GM12874 (cell line): Measurements from ENCODE around the gene SOCS7.

ENCODE experiments used
- TF ChIP-seq, protein P1 (sequence below): IDR thresholded peaks from 2 replicates; pipeline ENCODE4 v1.5.1; 2011; ENCODE audit warnings: low read depth, mild to moderate bottlenecking, control low read depth, low read length, moderate library complexity; ENCODE audit not compliant: insufficient read depth

SOCS7 gene

DNA sequence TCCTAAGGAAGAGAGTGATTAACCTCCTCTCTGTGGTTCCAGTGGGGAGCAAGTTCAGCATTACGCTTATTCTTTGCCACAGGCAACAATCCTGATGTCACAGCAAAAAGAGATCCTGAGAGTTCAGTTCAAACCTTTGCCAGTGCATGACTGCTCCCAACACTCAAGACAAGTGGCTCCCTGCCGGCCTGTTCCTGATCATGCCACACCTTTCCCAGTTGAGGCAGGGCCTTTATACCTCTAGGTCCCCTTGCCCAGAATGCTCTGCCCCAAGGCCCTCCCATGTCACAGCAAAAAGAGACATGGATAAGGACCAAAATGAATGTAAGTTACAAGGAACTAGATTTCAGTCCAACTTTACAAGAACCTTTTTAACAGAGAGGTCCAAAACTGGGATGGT lies 45.6 kb downstream of the SOCS7 start:
- TF ChIP-seq, protein P1, sequence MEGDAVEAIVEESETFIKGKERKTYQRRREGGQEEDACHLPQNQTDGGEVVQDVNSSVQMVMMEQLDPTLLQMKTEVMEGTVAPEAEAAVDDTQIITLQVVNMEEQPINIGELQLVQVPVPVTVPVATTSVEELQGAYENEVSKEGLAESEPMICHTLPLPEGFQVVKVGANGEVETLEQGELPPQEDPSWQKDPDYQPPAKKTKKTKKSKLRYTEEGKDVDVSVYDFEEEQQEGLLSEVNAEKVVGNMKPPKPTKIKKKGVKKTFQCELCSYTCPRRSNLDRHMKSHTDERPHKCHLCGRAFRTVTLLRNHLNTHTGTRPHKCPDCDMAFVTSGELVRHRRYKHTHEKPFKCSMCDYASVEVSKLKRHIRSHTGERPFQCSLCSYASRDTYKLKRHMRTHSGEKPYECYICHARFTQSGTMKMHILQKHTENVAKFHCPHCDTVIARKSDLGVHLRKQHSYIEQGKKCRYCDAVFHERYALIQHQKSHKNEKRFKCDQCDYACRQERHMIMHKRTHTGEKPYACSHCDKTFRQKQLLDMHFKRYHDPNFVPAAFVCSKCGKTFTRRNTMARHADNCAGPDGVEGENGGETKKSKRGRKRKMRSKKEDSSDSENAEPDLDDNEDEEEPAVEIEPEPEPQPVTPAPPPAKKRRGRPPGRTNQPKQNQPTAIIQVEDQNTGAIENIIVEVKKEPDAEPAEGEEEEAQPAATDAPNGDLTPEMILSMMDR: no peak

DNA sequence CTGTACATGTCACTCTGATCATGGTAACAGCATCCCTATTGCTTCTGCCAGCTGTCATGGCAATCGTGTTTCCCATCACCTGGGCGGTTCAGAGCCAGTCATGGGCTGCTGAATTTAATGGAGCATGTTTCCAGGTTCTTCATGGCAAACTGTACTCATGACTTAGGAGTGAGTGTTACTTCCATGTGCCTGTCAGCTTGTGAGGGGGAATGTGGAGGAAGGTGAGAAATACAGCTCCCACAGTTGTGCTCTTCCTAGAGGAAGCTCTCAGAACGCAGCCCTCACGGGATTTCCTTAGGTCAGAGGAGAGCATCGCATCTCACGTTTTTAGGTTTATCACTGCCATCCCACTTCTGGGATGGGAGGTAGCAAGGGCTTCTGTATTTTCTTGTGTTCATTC lies 48.6 kb downstream of the SOCS7 start:
- TF ChIP-seq, protein P1: no peak

DNA sequence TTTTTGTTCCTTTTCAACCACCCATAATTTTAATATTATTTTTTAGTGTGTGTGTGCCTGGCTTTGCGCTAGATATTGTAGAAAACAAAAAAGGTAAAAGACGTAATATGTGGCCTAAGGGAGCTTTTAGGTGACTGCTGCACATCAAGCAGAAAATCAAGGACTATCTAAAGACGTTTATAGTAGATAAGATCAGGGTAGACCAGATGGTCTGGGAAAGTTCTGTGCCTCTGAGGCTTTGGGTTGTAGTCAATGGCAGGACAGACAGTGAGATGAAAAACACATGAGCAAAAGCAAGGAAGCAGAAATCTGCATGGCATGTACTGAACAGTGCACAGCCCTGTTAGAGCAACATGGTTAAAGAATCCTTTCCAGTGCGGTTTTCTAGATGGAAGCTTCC lies 49.8 kb downstream of the SOCS7 start:
- TF ChIP-seq, protein P1: no peak

DNA sequence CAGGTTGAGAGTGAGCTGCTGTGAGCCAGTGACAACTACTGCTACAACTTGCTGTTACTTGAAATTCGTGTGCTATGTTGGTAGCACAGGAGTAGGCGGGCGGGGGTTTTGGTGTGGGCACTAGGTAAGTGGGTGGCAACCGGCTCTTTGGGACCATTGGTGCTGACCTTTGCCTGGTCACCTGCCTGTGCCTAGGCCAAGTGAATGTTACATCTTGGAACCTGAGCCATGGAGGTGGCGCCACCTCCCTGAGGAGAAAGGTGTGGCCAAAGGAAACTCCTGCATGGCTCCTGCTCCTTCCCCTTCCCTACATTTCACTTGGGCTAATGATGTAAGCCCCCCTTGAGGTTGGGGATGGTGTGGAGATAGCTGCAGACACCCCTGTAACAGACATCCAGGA lies 51.3 kb downstream of the SOCS7 start:
- TF ChIP-seq, protein P1: no peak

DNA sequence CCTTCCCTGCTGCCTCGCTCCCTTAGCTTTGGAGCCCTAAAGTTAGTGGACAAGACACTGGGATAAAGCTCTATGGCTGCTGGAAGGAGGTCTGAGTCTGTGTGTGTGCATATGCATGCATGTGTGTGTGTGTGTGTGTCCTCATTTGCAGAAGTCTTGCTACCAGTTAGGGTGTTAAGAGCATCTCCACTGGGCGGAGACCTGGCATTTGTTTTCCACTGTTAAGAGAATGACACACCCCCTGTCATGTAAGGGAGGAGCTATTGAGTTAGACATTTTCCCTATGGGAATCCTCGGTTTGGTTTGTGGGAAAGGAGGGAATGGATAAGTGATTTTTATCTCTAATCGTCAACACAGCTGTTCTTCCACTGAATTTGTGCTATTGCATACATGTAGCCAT lies 51.8 kb downstream of the SOCS7 start:
- TF ChIP-seq, protein P1: no peak

DNA sequence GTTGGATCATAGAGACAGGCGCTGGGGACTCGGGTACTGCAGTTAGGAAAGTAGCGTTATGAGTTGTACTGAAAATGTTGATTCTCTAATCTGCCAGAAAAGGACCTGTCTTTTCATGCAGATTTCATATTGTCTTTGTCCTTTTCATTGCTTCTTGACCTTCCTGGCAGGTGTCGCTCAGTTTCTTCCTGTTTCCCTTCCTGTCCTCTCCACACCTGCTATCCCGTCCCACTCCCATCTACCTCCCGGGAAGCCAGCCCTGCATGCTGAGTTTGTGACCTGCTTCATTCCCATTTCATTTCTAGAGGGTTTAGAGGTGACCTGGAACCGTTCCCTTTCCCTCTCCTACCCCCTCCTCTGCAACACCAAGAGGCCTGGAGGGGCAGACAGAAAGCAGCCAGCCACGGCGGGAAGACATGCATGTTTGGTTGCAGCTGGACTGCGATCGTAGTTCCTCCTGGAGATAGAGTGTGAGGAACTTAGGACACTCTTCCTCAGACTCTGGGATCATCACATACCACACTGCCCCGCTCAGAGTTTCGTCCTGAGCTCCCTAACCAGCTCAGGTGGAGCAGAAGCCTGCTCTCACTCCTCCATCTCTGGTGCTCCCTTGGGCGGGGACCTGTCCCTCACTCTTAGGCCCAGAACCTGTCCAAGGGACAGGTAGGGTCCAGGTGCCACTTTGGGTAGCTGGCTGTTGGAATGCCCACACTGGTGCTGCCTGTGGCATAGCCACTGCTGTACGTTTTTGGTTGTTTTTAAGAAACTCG lies 52.7 kb downstream of the SOCS7 start:
- TF ChIP-seq, protein P1: no peak

DNA sequence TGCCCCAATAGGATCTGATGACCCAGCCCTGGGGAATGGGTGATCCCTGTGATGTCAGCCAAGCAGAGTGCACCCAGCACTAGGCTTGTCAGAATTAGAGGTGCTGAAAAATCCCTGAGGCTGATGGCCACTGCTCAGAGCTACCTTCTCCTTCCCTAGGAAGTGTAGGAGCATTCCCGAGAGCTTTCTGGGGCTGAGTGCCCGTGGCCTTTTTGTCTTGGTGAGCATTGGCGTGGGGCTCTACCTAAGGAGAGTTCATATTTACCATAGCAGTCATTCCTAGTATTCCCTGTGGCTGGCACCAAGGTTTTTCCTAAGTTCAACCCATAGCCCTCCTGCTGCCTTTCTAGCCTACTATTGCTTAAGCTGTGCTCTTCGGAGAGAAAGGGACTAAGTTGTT lies 54.0 kb downstream of the SOCS7 start:
- TF ChIP-seq, protein P1: no peak
